Panc1 (cell line): ENCODE data around the gene MTMR11. TPM values are rescaled to one million over a fixed set of nuclear protein-coding genes. Genes with fewer than 3 reads are reported as not detected.

Source experiments
- ATAC-seq: fragments of 200-7000 bp; cut with Tn5 transposase; 2 replicates; pipeline ENCODE4 v1.9.1; 2020; ENCODE audit warnings: mild to moderate bottlenecking, moderate library complexity
- BruUV-seq: library from RNA; stranded (reverse); fragments of 400-500 nt; replicated peaks from 2 replicates; lab custom pipeline; 2021; lab: Mats Ljungman, UMichigan
- CTCF ChIA-PET: fragments of 300-600 bp; sonication (Branson Sonifier 250); formaldehyde crosslinking; loops from one replicate; lab custom pipeline; 2022; ENCODE audit warnings: antibody characterized with exemption; lab: Charles Lee
- POLR2A ChIA-PET: fragments of 300-600 bp; sonication (Branson Sonifier 250); formaldehyde crosslinking; loops from one replicate; lab custom pipeline; 2022; ENCODE audit warnings: antibody characterized with exemption; lab: Charles Lee
- DNase-seq: peaks from one replicate; pipeline ENCODE4 v3.0.0-alpha.2; 2010; ENCODE audit warnings: low read depth, low spot score
- H3K27ac ChIP-seq: 2 replicates; pipeline ENCODE4 v1.5.1; 2011; ENCODE audit warnings: mild to moderate bottlenecking, low read length, inconsistent platforms
- H3K27me3 ChIP-seq: fragments of 200-500 bp; sonication (Bioruptor generic); 2 replicates; pipeline ENCODE4 v1.6.0; 2014; ENCODE audit warnings: low read length, inconsistent platforms; ENCODE audit not compliant: control insufficient read depth, insufficient read depth
- H3K36me3 ChIP-seq: fragments of 200-500 bp; sonication (Bioruptor generic); 2 replicates; pipeline ENCODE4 v1.5.1; 2014; ENCODE audit warnings: inconsistent platforms, mild to moderate bottlenecking, low read length, moderate library complexity; ENCODE audit not compliant: control insufficient read depth, insufficient read depth
- H3K4me1 ChIP-seq: 2 replicates; pipeline ENCODE4 v1.5.1; 2011; ENCODE audit warnings: inconsistent platforms, mild to moderate bottlenecking, low read length, moderate library complexity; ENCODE audit not compliant: control insufficient read depth, insufficient read depth
- H3K4me3 ChIP-seq, 2 experiments: 2 replicates each; pipeline ENCODE4 v1.5.1; 2011 to 2012; ENCODE audit warnings: low read depth in 2 of 2, low read length in 2 of 2, mild to moderate bottlenecking in 2 of 2, inconsistent platforms in 1 of 2, moderate library complexity in 1 of 2
- H3K9me3 ChIP-seq: fragments of 200-500 bp; sonication (Bioruptor generic); 2 replicates; pipeline ENCODE4 v1.5.1; 2014; ENCODE audit warnings: low read depth, mild to moderate bottlenecking, inconsistent platforms, low read length, moderate library complexity; ENCODE audit not compliant: control insufficient read depth, insufficient read depth
- POLR2AphosphoS5 ChIP-seq: IDR thresholded peaks from 2 replicates; pipeline ENCODE4 v1.6.1; 2012; ENCODE audit warnings: mild to moderate bottlenecking, low read depth, low read length, moderate library complexity
- SIN3A ChIP-seq: IDR thresholded peaks from 2 replicates; pipeline ENCODE4 v1.6.1; 2012; ENCODE audit warnings: low read depth, mild to moderate bottlenecking, low read length, moderate library complexity, borderline replicate concordance; ENCODE audit not compliant: insufficient read depth
- TCF7L2 ChIP-seq: IDR thresholded peaks from 2 replicates; pipeline ENCODE4 v1.6.1; 2011; ENCODE audit warnings: mild to moderate bottlenecking, low read depth, low read length, inconsistent platforms
- in situ Hi-C: cut with HindIII; loops from 2 replicates; pipeline ENCODE4 v1.10.0; 2016; ENCODE audit warnings: low sequenced_read_pairs, low pct_unique_long_range_greater_than_20kb
- intact Hi-C: fragments of 100-400 bp; cut with micrococcal nuclease; formaldehyde crosslinking; loops from one replicate; pipeline ENCODE4 v1.10.0; 2022; ENCODE audit not compliant: unreplicated experiment
- total RNA-seq: library from RNA; stranded (reverse); gene quantifications from one replicate; pipeline ENCODE4 v1.2.1, GENCODE V29; 2021; ENCODE audit not compliant: unreplicated experiment
- TF ChIP-seq, protein P1 (sequence below): fragments of 450-650 bp; IDR thresholded peaks from 2 replicates; pipeline ENCODE4 v1.5.1; 2017; ENCODE audit warnings: mild to moderate bottlenecking
- TF ChIP-seq, protein P2 (sequence below), 2 experiments: IDR thresholded peaks; 2 replicates each; pipeline ENCODE4 v1.6.1; 2011 to 2012; ENCODE audit warnings: low read depth in 2 of 2, control low read depth in 1 of 2, low read length in 1 of 2, mild to moderate bottlenecking in 1 of 2, moderate library complexity in 1 of 2; ENCODE audit not compliant: insufficient read depth in 1 of 2

Gene MTMR11
- total RNA-seq, 1 experiment from 2014 or later: 12.0 TPM

DNA sequence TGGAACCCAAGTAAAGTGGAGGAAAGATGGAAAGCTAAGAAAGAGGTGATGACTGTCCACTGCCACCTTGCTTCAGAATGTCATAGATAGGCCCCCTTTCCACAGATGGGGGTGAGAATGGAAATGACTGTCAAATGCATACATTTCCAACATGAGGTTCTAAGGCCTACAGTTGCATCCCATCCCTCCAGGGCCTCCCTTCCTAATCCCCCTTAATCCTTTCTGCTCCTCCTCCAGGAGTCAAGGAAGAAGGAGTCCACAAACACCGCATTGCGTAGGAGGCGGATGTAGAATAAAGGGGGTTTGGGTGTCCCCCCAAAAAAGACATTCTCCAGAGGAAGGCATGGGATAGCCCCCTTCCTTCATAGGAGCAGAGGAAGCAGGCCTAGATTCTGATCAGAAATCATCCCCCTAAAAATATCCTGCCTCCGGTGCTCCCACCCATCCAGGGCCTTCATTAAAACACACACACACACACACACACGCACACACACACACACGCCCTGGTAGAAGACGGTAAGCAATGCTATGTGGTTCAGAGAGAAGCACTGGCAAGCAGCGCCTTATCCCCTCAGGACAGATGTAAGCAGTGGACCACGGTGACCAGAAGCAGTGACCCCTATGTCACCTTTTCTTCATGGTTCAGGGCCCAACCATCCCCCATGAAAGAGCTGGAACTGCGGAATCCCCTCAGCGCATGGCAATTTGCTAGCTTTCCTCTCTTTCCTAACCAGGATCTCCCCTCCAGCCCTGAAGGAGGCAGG is 21.1 kb downstream of the MTMR11 start:
- Histone ChIP-seq H3K27ac (no peak overlapping the region), H3K4me3 (no peak overlapping the region), H3K9me3 (no peaks in the 10 kb centered on the region), H3K27me3 (no peaks in the 10 kb centered on the region), H3K4me1 (peaks cover 4% of the 10 kb centered on the region; the same call in 1 of the 2 replicates), H3K36me3 (no peaks in the 10 kb centered on the region)
- ChIA-PET POLR2A (interaction anchor here (1.1 kb wide), 1 partner anchor 28 kb away, joined by 3 read pairs; a partner anchor contains a TSS), CTCF (no interaction called here)
- in situ Hi-C loops (no loop called here), intact Hi-C loops (no loop called here)
- no peak for DNase-seq
- no TSS peak for BruUV-seq
- no peak for ATAC-seq
- TF ChIP-seq, protein P1, sequence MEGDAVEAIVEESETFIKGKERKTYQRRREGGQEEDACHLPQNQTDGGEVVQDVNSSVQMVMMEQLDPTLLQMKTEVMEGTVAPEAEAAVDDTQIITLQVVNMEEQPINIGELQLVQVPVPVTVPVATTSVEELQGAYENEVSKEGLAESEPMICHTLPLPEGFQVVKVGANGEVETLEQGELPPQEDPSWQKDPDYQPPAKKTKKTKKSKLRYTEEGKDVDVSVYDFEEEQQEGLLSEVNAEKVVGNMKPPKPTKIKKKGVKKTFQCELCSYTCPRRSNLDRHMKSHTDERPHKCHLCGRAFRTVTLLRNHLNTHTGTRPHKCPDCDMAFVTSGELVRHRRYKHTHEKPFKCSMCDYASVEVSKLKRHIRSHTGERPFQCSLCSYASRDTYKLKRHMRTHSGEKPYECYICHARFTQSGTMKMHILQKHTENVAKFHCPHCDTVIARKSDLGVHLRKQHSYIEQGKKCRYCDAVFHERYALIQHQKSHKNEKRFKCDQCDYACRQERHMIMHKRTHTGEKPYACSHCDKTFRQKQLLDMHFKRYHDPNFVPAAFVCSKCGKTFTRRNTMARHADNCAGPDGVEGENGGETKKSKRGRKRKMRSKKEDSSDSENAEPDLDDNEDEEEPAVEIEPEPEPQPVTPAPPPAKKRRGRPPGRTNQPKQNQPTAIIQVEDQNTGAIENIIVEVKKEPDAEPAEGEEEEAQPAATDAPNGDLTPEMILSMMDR: no peak
- TF ChIP-seq POLR2AphosphoS5 (no peak), SIN3A (no peak), TCF7L2 (no peak)
- TF ChIP-seq, protein P2, sequence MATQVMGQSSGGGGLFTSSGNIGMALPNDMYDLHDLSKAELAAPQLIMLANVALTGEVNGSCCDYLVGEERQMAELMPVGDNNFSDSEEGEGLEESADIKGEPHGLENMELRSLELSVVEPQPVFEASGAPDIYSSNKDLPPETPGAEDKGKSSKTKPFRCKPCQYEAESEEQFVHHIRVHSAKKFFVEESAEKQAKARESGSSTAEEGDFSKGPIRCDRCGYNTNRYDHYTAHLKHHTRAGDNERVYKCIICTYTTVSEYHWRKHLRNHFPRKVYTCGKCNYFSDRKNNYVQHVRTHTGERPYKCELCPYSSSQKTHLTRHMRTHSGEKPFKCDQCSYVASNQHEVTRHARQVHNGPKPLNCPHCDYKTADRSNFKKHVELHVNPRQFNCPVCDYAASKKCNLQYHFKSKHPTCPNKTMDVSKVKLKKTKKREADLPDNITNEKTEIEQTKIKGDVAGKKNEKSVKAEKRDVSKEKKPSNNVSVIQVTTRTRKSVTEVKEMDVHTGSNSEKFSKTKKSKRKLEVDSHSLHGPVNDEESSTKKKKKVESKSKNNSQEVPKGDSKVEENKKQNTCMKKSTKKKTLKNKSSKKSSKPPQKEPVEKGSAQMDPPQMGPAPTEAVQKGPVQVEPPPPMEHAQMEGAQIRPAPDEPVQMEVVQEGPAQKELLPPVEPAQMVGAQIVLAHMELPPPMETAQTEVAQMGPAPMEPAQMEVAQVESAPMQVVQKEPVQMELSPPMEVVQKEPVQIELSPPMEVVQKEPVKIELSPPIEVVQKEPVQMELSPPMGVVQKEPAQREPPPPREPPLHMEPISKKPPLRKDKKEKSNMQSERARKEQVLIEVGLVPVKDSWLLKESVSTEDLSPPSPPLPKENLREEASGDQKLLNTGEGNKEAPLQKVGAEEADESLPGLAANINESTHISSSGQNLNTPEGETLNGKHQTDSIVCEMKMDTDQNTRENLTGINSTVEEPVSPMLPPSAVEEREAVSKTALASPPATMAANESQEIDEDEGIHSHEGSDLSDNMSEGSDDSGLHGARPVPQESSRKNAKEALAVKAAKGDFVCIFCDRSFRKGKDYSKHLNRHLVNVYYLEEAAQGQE (IDR thresholded peaks at IDR 0.05; ENCODE audit: insufficient read depth in 1 of 2, low read depth in 2 of 2, low read length in 1 of 2): no peak

DNA sequence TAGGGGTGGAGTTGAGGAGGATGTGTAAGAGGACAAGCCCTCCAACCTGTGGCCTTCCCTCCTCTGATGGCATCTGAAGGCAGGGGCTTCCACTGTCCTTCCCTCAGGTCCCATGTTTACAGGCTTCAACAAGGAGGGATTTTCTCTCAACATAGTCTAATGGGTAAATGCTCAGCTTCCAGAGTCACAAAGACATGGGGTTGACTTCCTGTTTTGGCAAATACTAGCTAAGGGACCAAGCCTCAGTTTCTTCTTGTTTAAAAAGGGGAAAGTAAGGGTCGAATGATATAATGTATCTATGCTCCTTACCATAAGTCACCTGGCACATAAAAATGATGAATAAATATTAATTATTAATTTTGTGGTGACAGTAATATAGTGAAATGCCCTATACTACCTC is 22.1 kb downstream of the MTMR11 start:
- Histone ChIP-seq H3K4me3 (no peak overlapping the region), H3K27me3 (no peaks in the 10 kb centered on the region), H3K27ac (no peak overlapping the region), H3K4me1 (peaks cover 4% of the 10 kb centered on the region; the same call in 1 of the 2 replicates), H3K9me3 (no peaks in the 10 kb centered on the region), H3K36me3 (no peaks in the 10 kb centered on the region)
- BruUV-seq: no TSS peak
- DNase-seq: no peak
- ChIA-PET CTCF (no interaction called here), POLR2A (no interaction called here)
- intact Hi-C loops: no loop called here
- TF ChIP-seq, protein P2 (IDR thresholded peaks at IDR 0.05; ENCODE audit: insufficient read depth in 1 of 2, low read depth in 2 of 2, low read length in 1 of 2): no peak
- no peak for TF ChIP-seq SIN3A
- TF ChIP-seq POLR2AphosphoS5: no peak
- TF ChIP-seq, protein P1: no peak
- TF ChIP-seq TCF7L2: no peak
- no peak for ATAC-seq
- in situ Hi-C loops: no loop called here
